CD4-positive, CD25-positive, alpha-beta regulatory T cell (primary cell): ENCODE data around the gene UACA. TPM values are rescaled to one million over a fixed set of nuclear protein-coding genes. Genes with fewer than 3 reads are reported as not detected.
A peak's percentile ranks its signal among the peaks of the same experiment; 100 is the strongest.

ENCODE experiments used
- ATAC-seq, 2 donors: fragments of 150-1000 bp; cut with Tn5 transposase; one replicate each; pipeline ENCODE4 v1.10.0; 2021; ENCODE audit warnings: low read depth in 2 of 2, moderate number of reproducible peaks in 2 of 2, moderate library complexity in 1 of 2
- DNase-seq, 3 donors: peaks; one replicate each; pipeline versions ENCODE4 v3.0.0 to v3.0.0-alpha.2; 2012 to 2022; ENCODE audit warnings: mixed read lengths in 1 of 3
- H3K27ac ChIP-seq: one replicate; pipeline ENCODE4 v1.7.0; 2013; ENCODE audit warnings: mild to moderate bottlenecking, low read length; ENCODE audit not compliant: insufficient read depth, poor library complexity, severe bottlenecking
- H3K27me3 ChIP-seq: one replicate; pipeline ENCODE4 v1.7.0; 2013; ENCODE audit warnings: low read length; ENCODE audit not compliant: control insufficient read depth, insufficient read depth
- H3K36me3 ChIP-seq: one replicate; pipeline ENCODE4 v1.7.0; 2013; ENCODE audit warnings: mild to moderate bottlenecking, low read length, moderate library complexity; ENCODE audit not compliant: control insufficient read depth, insufficient read depth
- H3K4me1 ChIP-seq: 2 replicates; pipeline ENCODE4 v1.7.0; 2013; ENCODE audit warnings: mild to moderate bottlenecking, low read length; ENCODE audit not compliant: insufficient read depth, control insufficient read depth, poor library complexity, severe bottlenecking
- H3K4me3 ChIP-seq: one replicate; pipeline ENCODE4 v1.7.0; 2013; ENCODE audit warnings: low read depth, mild to moderate bottlenecking, low read length, moderate library complexity
- H3K9me3 ChIP-seq, 2 experiments: 1 replicate in 1 of 2; 2 replicates in 1 of 2; pipeline ENCODE4 v1.7.0; 2013; ENCODE audit warnings: low read length in 2 of 2, mild to moderate bottlenecking in 1 of 2, moderate library complexity in 1 of 2; ENCODE audit not compliant: control insufficient read depth in 2 of 2
- H3K27ac Mint-ChIP-seq, 3 donors: one replicate each; pipeline ENCODE4 v1.8.0; 2020 to 2022; ENCODE audit warnings: mild to moderate bottlenecking in 3 of 3, mixed read lengths in 3 of 3, moderate library complexity in 2 of 3
- H3K27me3 Mint-ChIP-seq: one replicate; pipeline ENCODE4 v1.8.0; 2022; ENCODE audit warnings: mild to moderate bottlenecking, mixed read lengths
- H3K36me3 Mint-ChIP-seq: one replicate; pipeline ENCODE4 v1.8.0; 2020; ENCODE audit warnings: mixed read lengths
- H3K4me1 Mint-ChIP-seq, 4 donors: one replicate each; pipeline ENCODE4 v1.8.0; 2020 to 2022; ENCODE audit warnings: mixed read lengths in 4 of 4, mild to moderate bottlenecking in 1 of 4
- H3K4me3 Mint-ChIP-seq, 4 donors: one replicate each; pipeline ENCODE4 v1.8.0; 2020 to 2022; ENCODE audit warnings: mild to moderate bottlenecking in 4 of 4, mixed read lengths in 4 of 4, moderate library complexity in 3 of 4
- H3K9me3 Mint-ChIP-seq, 7 donors: one replicate each; pipeline ENCODE4 v1.8.0; 2020 to 2022; ENCODE audit warnings: mixed read lengths in 7 of 7, mild to moderate bottlenecking in 3 of 7, moderate library complexity in 2 of 7
- polyA plus RNA-seq, 4 donors: library from polyadenylated mRNA; unstranded; fragments of 300-500 nt; fragmentation: Illumina TruSeq; gene quantifications; one replicate each; pipeline ENCODE4 v1.2.3, GENCODE V29; 2021
- total RNA-seq: library from RNA; stranded (reverse); gene quantifications from one replicate; pipeline ENCODE4 v1.2.3, GENCODE V29; 2022

Gene UACA
- total and polyA plus RNA-seq, 5 donors from 2014 or later = 0.47 TPM; not detected in 4

DNA sequence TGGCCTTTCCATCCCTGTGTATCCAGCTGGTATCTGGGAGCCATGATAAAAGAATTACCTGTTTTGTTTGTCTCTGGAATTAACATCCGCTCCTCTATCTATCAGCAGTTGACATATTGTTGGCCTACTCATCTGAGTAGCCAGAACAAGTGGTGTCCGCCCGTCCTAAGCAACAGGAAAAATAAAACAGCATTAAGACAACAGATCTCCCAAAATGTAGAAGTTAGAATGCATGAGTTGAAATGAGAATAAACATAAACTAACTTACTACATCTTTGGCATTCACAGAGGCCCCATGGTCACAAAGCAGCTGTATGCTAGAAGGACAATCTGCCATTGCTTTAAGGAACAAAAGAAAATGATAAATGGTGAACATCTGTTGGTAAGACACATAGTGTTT is 75.9 kb downstream of the UACA start:
- Histone ChIP-seq H3K4me3 (no peak overlapping the region), H3K9me3 (no peaks in the 10 kb centered on the region), H3K27ac (no peak overlapping the region), H3K27me3 (peaks cover 15% of the 10 kb centered on the region), H3K4me1 (no peaks in the 10 kb centered on the region), H3K36me3 (no peaks in the 10 kb centered on the region)
- H3K27me3 Mint-ChIP-seq = peaks cover 34% of the 10 kb centered on the region
- no peaks in the 10 kb centered on the region for H3K36me3 Mint-ChIP-seq
- no peak for DNase-seq
- no peak overlapping the region for H3K4me3 Mint-ChIP-seq
- H3K27ac Mint-ChIP-seq = no peak overlapping the region
- ATAC-seq = no peak
- peaks cover 0 to 1% (median 0%) of the 10 kb centered on the region in 7 donors for H3K9me3 Mint-ChIP-seq
- no peaks in the 10 kb centered on the region for H3K4me1 Mint-ChIP-seq

DNA sequence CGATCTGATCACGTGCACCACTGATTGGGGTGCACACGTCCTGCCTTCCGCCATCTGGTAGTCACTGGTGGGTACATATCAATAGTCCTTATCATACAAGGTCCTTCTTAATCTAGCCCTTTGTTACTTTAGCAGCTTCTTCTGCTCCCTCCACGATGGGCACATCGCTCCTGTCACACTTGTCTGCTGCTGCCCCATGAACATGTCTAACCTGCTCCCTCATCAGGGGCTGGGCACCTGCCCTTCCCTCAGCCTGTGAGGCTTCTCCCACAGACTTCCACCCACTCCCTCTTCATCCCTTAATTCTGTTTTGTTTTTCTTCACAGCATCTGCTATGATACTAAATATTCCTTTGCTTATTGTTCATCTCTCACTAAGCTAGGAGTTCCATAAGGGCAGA is 82.5 kb downstream of the UACA start:
- H3K4me1 Mint-ChIP-seq = peaks cover 0 to 3% (median 0%) of the 10 kb centered on the region in 4 donors
- no peak overlapping the region for H3K27ac Mint-ChIP-seq
- no peaks in the 10 kb centered on the region for H3K9me3 ChIP-seq
- H3K36me3 ChIP-seq = no peaks in the 10 kb centered on the region
- peaks cover 22% of the 10 kb centered on the region for H3K27me3 Mint-ChIP-seq
- no peak overlapping the region for H3K27ac ChIP-seq
- H3K4me3 Mint-ChIP-seq = no peak overlapping the region
- no peak overlapping the region for H3K4me3 ChIP-seq
- peaks cover 17% of the 10 kb centered on the region for H3K27me3 ChIP-seq
- H3K4me1 ChIP-seq = no peaks in the 10 kb centered on the region
- no peak for ATAC-seq
- DNase-seq = no peak
- no peaks in the 10 kb centered on the region for H3K36me3 Mint-ChIP-seq
- no peaks in the 10 kb centered on the region for H3K9me3 Mint-ChIP-seq

DNA sequence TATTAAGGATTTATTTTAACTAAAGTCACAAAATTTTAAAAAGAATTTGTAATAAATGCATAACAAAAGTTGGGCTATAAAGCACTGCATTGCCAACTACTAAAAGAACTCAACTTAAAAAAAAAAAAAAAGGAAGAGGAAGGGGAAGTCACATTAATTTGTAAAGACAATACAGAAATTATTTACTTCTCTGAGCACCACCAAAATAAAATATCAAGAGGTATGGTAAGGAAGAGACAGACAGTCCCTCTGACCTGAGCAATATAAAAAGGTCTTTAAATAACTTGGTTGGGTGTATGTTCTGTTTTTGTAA is 83.5 kb downstream of the UACA start:
- DNase-seq = no peak
- Histone ChIP-seq H3K27ac (no peak overlapping the region), H3K4me1 (no peaks in the 10 kb centered on the region), H3K4me3 (no peak overlapping the region), H3K27me3 (peaks cover 15% of the 10 kb centered on the region), H3K36me3 (no peaks in the 10 kb centered on the region), H3K9me3 (no peaks in the 10 kb centered on the region)
- Mint-ChIP-seq H3K4me3 (no peak overlapping the region), H3K27me3 (peaks cover 20% of the 10 kb centered on the region), H3K36me3 (no peaks in the 10 kb centered on the region), H3K9me3 (no peaks in the 10 kb centered on the region), H3K27ac (no peak overlapping the region), H3K4me1 (peaks cover 0 to 3% (median 0%) of the 10 kb centered on the region in 4 donors)
- ATAC-seq = no peak

DNA sequence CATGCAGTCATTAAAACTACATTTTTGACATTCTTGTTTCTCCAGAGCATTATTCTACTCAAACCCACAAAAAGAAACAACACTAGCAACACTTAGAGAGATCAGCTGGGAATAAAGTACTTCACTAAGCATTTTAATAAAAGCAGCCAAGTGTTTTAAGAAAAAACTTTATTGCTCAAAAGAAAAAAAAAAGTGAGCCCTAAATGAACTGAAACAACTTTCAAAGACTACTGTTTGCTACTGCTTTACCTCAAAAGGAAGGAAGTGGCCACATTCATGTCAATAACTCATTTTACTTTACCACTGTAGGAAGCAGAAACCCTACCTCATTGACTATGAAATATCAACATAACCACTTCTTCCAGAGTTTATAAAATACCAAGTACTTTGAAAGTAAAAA is 91.3 kb downstream of the UACA start:
- Histone ChIP-seq H3K4me3 (peak overlapping the region; percentile 34), H3K4me1 (peaks cover 18% of the 10 kb centered on the region), H3K9me3 (no peaks in the 10 kb centered on the region), H3K36me3 (no peaks in the 10 kb centered on the region), H3K27me3 (peaks cover 27% of the 10 kb centered on the region), H3K27ac (no peak overlapping the region)
- Mint-ChIP-seq H3K4me3 (peak overlapping the region; percentile 2 to 68 (median 34)), H3K27ac (no peak overlapping the region), H3K9me3 (no peaks in the 10 kb centered on the region), H3K4me1 (peaks cover 13 to 19% (median 14%) of the 10 kb centered on the region in 4 donors), H3K36me3 (no peaks in the 10 kb centered on the region), H3K27me3 (peaks cover 22% of the 10 kb centered on the region)
- peak in 2 of 3 donors; percentile 70 for DNase-seq
- peak; percentile 74 to 95 for ATAC-seq

DNA sequence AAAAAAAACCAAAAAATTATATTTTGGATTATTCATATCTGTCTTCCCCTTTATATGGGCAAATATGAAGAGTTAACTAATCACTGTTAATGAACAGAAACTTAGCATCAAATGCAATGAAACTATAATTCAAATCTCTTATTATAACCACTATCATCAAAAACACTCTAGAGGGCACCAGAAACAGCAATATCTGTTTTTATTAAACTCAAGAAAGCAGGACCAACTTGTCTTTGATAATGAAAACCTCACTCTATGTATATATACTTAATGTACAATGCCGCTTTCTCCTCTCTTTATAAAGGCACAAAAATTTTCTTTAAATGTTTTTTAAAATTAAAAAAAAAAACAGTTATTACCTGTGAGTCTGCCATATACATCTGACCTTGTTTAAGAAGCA is 92.7 kb downstream of the UACA start:
- Mint-ChIP-seq H3K9me3 (peaks cover 0 to 2% (median 0%) of the 10 kb centered on the region in 7 donors), H3K27me3 (peaks cover 23% of the 10 kb centered on the region), H3K4me1 (peaks cover 13 to 19% (median 16%) of the 10 kb centered on the region in 4 donors), H3K27ac (no peak overlapping the region), H3K4me3 (no peak overlapping the region), H3K36me3 (no peaks in the 10 kb centered on the region)
- DNase-seq = peak in 2 of 3 donors; percentile 10 to 14
- no peaks in the 10 kb centered on the region for H3K9me3 ChIP-seq
- H3K4me3 ChIP-seq = no peak overlapping the region
- H3K27me3 ChIP-seq = peaks cover 31% of the 10 kb centered on the region
- ATAC-seq = no peak
- no peaks in the 10 kb centered on the region for H3K36me3 ChIP-seq
- H3K4me1 ChIP-seq = peaks cover 18% of the 10 kb centered on the region
- H3K27ac ChIP-seq = no peak overlapping the region

GRCh38 chr15:70669966-70670658 is 93.2 kb downstream of the UACA start:
- Histone ChIP-seq H3K4me3 (no peak overlapping the region), H3K36me3 (no peaks in the 10 kb centered on the region), H3K27ac (no peak overlapping the region), H3K27me3 (peaks cover 31% of the 10 kb centered on the region), H3K9me3 (no peaks in the 10 kb centered on the region), H3K4me1 (peaks cover 18% of the 10 kb centered on the region)
- peaks cover 24% of the 10 kb centered on the region for H3K27me3 Mint-ChIP-seq
- ATAC-seq (no peak), DNase-seq (no peak)
- H3K9me3 Mint-ChIP-seq = peaks cover 0 to 2% (median 0%) of the 10 kb centered on the region in 7 donors
- peaks cover 13 to 19% (median 16%) of the 10 kb centered on the region in 4 donors for H3K4me1 Mint-ChIP-seq
- no peaks in the 10 kb centered on the region for H3K36me3 Mint-ChIP-seq
- no peak overlapping the region for H3K27ac Mint-ChIP-seq
- no peak overlapping the region for H3K4me3 Mint-ChIP-seq

GRCh38 chr15:70669006-70669602 is 94.3 kb downstream of the UACA start:
- Mint-ChIP-seq H3K27ac (no peak overlapping the region), H3K27me3 (peaks cover 24% of the 10 kb centered on the region), H3K4me3 (no peak overlapping the region), H3K36me3 (no peaks in the 10 kb centered on the region), H3K4me1 (peaks cover 13 to 19% (median 16%) of the 10 kb centered on the region in 4 donors), H3K9me3 (peaks cover 0 to 2% (median 0%) of the 10 kb centered on the region in 7 donors)
- Histone ChIP-seq H3K9me3 (no peaks in the 10 kb centered on the region), H3K27me3 (peaks cover 33% of the 10 kb centered on the region), H3K4me1 (peaks cover 18% of the 10 kb centered on the region), H3K36me3 (no peaks in the 10 kb centered on the region), H3K27ac (no peak overlapping the region), H3K4me3 (no peak overlapping the region)
- ATAC-seq = no peak
- no peak for DNase-seq

- Histone ChIP-seq H3K27me3 (peaks cover 34% of the 10 kb centered on the region), H3K4me3 (no peak overlapping the region), H3K36me3 (no peaks in the 10 kb centered on the region), H3K4me1 (no peaks in the 10 kb centered on the region), H3K27ac (no peak overlapping the region), H3K9me3 (no peaks in the 10 kb centered on the region)
- ATAC-seq (no peak), DNase-seq (no peak)
- Mint-ChIP-seq H3K4me1 (peaks cover under 1 to 8% (median 3%) of the 10 kb centered on the region in 4 donors), H3K27ac (no peak overlapping the region), H3K27me3 (peaks cover 13% of the 10 kb centered on the region), H3K9me3 (peaks cover 0 to 2% (median 0%) of the 10 kb centered on the region in 7 donors), H3K4me3 (no peak overlapping the region), H3K36me3 (no peaks in the 10 kb centered on the region)
Observed at GRCh38 chr15:70665599-70665998, 97.8 kb downstream of the UACA start.
